ENCODE data around the gene PDE4B.

DNA sequence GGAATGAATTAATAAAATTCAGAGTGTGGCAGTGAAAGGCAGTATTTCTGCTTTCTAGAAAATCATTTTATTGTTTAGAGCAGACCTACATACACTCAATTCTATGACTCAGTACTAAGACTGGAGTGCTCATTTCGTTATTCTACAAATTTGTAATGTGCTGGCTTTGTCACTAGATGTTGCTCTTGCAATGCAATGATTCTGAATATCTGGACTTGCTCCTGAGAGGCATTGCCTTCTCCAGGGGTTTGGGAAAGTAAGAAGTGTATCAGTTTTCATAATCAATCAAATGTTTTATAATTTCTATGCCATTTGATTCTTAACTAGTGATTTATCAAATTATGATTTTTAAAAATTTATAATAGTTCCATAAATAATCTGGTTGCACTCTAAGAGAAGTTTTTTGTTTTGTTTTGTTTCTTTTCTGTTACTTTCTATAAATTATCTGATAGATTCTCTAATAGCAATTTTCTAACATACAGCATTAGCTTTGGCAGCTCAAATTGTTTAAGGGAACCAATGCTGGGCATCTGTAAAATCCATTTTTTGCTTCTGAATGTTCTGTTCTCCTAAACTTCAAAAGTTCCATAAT, 460.7 kb downstream of the PDE4B start:
- TF ChIP-seq, protein P1, sequence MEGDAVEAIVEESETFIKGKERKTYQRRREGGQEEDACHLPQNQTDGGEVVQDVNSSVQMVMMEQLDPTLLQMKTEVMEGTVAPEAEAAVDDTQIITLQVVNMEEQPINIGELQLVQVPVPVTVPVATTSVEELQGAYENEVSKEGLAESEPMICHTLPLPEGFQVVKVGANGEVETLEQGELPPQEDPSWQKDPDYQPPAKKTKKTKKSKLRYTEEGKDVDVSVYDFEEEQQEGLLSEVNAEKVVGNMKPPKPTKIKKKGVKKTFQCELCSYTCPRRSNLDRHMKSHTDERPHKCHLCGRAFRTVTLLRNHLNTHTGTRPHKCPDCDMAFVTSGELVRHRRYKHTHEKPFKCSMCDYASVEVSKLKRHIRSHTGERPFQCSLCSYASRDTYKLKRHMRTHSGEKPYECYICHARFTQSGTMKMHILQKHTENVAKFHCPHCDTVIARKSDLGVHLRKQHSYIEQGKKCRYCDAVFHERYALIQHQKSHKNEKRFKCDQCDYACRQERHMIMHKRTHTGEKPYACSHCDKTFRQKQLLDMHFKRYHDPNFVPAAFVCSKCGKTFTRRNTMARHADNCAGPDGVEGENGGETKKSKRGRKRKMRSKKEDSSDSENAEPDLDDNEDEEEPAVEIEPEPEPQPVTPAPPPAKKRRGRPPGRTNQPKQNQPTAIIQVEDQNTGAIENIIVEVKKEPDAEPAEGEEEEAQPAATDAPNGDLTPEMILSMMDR (IDR thresholded peaks at IDR 0.05; ENCODE audit: insufficient read depth, low read depth, low read length) = peak; percentile 93
- TF ChIP-seq EZH2 (IDR thresholded peaks at IDR 0.05; ENCODE audit: insufficient read depth, low read length) = no peak
